Measurements from ENCODE around the gene CHRNA4. TPM values are rescaled to one million over a fixed set of nuclear protein-coding genes. Genes with fewer than 3 reads are reported as not detected.

Gene CHRNA4
- total and polyA plus RNA-seq, 2 of the 13 experiments (the other 11 are each of a cell fraction or from before 2014, with no cell fraction given), result not detected

- TF ChIP-seq ZNF333 (CRISPR knock-in tag; IDR thresholded peaks at IDR 0.05; ENCODE audit: borderline replicate concordance) (0 out of 2 replicates have a peak, but pooled peaks have one; percentile 16), THRA (CRISPR knock-in tag; IDR thresholded peaks at IDR 0.05; ENCODE audit: borderline replicate concordance) (peak; percentile 91; the same call in 1 of the 2 replicates), ZNF674 (CRISPR knock-in tag; IDR thresholded peaks at IDR 0.05; ENCODE audit: low read depth) (no peak), ZNF407 (CRISPR knock-in tag; IDR thresholded peaks at IDR 0.05; ENCODE audit: not compliant biosample characterization) (peak; percentile 30), RCOR2 (CRISPR knock-in tag; IDR thresholded peaks at IDR 0.05) (no peak), RARA (CRISPR knock-in tag; IDR thresholded peaks at IDR 0.05) (peak; percentile 81), TRIM24 (CRISPR knock-in tag; IDR thresholded peaks at IDR 0.05) (peak; percentile 82; the same call in 1 of the 2 replicates), RXRA (CRISPR knock-in tag; IDR thresholded peaks at IDR 0.05) (peak; percentile 95), SP2 (CRISPR knock-in tag; IDR thresholded peaks at IDR 0.05) (0 out of 2 replicates have a peak, but pooled peaks have one; percentile 32), ZFP82 (CRISPR knock-in tag; IDR thresholded peaks at IDR 0.05; ENCODE audit: borderline replicate concordance) (peak; percentile 74; the same call in 1 of the 2 replicates), ZNF615 (CRISPR knock-in tag; IDR thresholded peaks at IDR 0.05; ENCODE audit: borderline replicate concordance) (no peak), ARNTL (CRISPR knock-in tag; IDR thresholded peaks at IDR 0.05) (peak; percentile 64; the same call in 1 of the 2 replicates), NR2C2 (CRISPR knock-in tag; IDR thresholded peaks at IDR 0.05; ENCODE audit: borderline replicate concordance) (peak; percentile 99), FOXO1 (CRISPR knock-in tag; IDR thresholded peaks at IDR 0.05) (peak; percentile 81; the same call in 1 of the 2 replicates), ZNF776 (CRISPR knock-in tag; IDR thresholded peaks at IDR 0.05) (no peak), HIC2 (CRISPR knock-in tag; IDR thresholded peaks at IDR 0.05; ENCODE audit: low read depth) (peak; percentile 61; the same call in 1 of the 2 replicates), NR2F1 (CRISPR knock-in tag; IDR thresholded peaks at IDR 0.05) (peak; percentile 97 to 99)
Measured at GRCh38 chr20:63363013-63363957, 2.1 kb upstream of the CHRNA4 start (continued).
